Body of pancreas (tissue), 4 donors: ENCODE measurements around the gene BACH2. TPM values are rescaled to one million over a fixed set of nuclear protein-coding genes. Genes with fewer than 3 reads are reported as not detected.

ENCODE experiments used
- ATAC-seq: fragments of 150-250 bp; one replicate; pipeline ENCODE4 v1.9.1; 2016
- DNase-seq, 4 donors: peaks; one replicate each; pipeline ENCODE4 v3.0.0-alpha.2; 2019
- H3K27ac ChIP-seq, 4 donors: fragments of 200-600 bp; sonication (generic); 1 replicate in 3 of 4; 2 replicates in 1 of 4; pipeline versions ENCODE4 v1.5.1 to v1.6.1; 2016 to 2019; ENCODE audit warnings: mild to moderate bottlenecking in 1 of 4, mixed read lengths in 1 of 4, moderate library complexity in 1 of 4
- H3K27me3 ChIP-seq, 2 donors: fragments of 200-600 bp; sonication (generic); one replicate each; pipeline ENCODE4 v1.6.0; 2016; ENCODE audit warnings: mild to moderate bottlenecking in 1 of 2
- H3K36me3 ChIP-seq, 2 donors: fragments of 200-600 bp; sonication (generic); replicated peaks in 1 of 2; 2 replicates each; pipeline ENCODE4 v1.5.1; 2016; ENCODE audit warnings: low read depth in 2 of 2; ENCODE audit not compliant: insufficient read depth in 1 of 2
- H3K4me1 ChIP-seq: fragments of 200-600 bp; sonication (generic); one replicate; pipeline ENCODE4 v1.6.0; 2016
- H3K4me3 ChIP-seq, 2 donors: fragments of 200-600 bp; sonication (generic); 1 replicate in 1 of 2; 2 replicates in 1 of 2; pipeline ENCODE4 v1.5.1; 2016 to 2019
- H3K9me3 ChIP-seq, 3 donors: fragments of 200-600 bp; sonication (generic); 1 replicate in 2 of 3; 2 replicates in 1 of 3; pipeline ENCODE4 v1.5.1; 2016
- POLR2A ChIP-seq, 3 donors: fragments of 450-650 bp; IDR thresholded peaks; one replicate each; pipeline ENCODE4 v1.6.1; 2016; ENCODE audit warnings: antibody characterized with exemption in 3 of 3, mild to moderate bottlenecking in 2 of 3
- WGBS, 2 donors: methylation state at CpG; one replicate each; pipeline ENCODE4 v1.1.5; 2017; 5-methylcytosine and 5-hydroxymethylcytosine counted together
- intact Hi-C: fragments of 100-400 bp; cut with DNase I; formaldehyde crosslinking; loops from one replicate; pipeline ENCODE4 v1.15.1; 2023
- total RNA-seq, 2 donors: library from RNA; depleted of rRNA; stranded (reverse); fragments of >200 nt; gene quantifications; one replicate each; pipeline ENCODE4 v1.1.0, GENCODE V29; 2016
- TF ChIP-seq, protein P1 (sequence below), 7 experiments: fragments of 450-650 bp in 4 of 7; fragments of 200-600 bp in 3 of 7; sonication (generic) in 3 of 7; IDR thresholded peaks; one replicate each; pipeline ENCODE4 v1.5.1; 2016 to 2019; ENCODE audit warnings: antibody characterized with exemption in 7 of 7

BACH2 gene
- 1 to 10 TPM; 2.1 to 3.3 TPM for total RNA-seq

DNA sequence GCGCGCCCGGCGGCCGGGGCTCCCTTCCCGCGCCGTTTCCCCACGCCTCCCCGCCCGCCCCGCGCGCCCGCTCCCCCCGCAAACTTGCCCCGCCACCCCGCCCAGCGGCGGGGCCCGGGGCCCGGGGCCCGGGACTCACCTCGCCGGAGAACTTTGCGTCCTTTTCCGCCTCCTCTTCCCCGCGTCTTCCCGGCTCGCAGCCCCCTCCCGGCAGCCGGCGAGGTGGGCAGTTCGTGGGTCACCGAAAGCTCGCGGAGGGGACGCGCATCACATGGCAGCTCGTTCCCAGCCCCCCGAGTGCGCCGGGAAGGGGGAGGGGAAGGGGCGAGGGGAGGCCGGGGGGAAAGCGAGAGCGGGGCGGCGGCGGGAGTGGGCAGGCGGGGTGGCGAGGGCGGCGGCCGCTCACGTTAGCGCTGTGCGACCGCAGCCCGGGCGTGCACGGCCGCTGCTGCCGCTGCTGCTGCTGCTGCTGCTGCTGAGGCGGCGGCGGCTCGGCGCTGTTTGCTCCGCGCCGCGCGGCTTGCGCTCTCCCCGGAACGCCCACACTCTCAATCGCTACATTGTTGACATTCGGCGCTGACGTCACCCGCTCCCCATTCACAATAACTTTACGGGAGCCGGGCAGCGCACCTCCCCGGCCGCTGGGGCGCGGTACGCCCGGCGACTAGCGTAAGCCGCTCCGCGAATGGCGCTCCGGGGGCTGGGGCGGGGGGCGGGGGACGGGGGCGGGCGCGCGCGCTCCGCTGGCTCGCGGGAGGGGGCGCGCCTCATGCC, at the start of gene BACH2:
Gene BACH2, minus strand, starts transcription at position 503 of the 774 bp plus-strand sequence. CDS start 287,999 bp downstream, outside the sequence.
- intact Hi-C loops = no loop called here
- Histone ChIP-seq H3K27ac (peak within 1 kb of the TSS; percentile 74 to 90 (median 81)), H3K36me3 (no peaks in the 10 kb centered on the region), H3K27me3 (no peaks in the 10 kb centered on the region), H3K4me1 (peaks cover 15% of the 10 kb centered on the region), H3K9me3 (no peaks in the 10 kb centered on the region), H3K4me3 (peak within 1 kb of the TSS; percentile 59 to 68)
- TF ChIP-seq POLR2A (IDR thresholded peaks at IDR 0.05) = peak; percentile 61 to 87 (median 65)
- TF ChIP-seq, protein P1, sequence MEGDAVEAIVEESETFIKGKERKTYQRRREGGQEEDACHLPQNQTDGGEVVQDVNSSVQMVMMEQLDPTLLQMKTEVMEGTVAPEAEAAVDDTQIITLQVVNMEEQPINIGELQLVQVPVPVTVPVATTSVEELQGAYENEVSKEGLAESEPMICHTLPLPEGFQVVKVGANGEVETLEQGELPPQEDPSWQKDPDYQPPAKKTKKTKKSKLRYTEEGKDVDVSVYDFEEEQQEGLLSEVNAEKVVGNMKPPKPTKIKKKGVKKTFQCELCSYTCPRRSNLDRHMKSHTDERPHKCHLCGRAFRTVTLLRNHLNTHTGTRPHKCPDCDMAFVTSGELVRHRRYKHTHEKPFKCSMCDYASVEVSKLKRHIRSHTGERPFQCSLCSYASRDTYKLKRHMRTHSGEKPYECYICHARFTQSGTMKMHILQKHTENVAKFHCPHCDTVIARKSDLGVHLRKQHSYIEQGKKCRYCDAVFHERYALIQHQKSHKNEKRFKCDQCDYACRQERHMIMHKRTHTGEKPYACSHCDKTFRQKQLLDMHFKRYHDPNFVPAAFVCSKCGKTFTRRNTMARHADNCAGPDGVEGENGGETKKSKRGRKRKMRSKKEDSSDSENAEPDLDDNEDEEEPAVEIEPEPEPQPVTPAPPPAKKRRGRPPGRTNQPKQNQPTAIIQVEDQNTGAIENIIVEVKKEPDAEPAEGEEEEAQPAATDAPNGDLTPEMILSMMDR (IDR thresholded peaks at IDR 0.05) = peak in 5 of 7 experiments; percentile 20 to 61 (median 34)
- 0 to 1% methylated on average over 8 to 78 of the region's 112 CpGs for WGBS, 2 donors
- ATAC-seq (peak; percentile 91), DNase-seq (peak; percentile 94 to 98 (median 96))

DNA sequence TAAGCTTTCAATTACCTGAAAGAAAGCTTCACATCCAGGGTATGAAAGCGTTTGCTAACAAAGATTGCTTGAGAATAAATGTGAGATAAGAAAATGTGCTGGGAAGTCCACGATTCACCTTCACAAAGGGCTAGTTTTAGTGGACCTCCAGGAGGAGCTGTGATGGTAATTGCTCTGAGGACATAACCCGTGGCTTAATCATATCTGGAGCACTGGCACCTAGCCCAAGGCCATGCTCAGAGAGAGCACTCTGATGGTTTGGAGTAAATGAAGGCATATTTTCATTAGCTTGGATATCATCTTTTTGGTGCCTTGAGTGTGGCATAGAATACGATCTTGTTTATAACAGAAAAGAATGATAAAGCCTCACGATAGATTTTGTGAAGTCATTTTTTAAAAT, 46.9 kb upstream of the BACH2 start:
- intact Hi-C loops = no loop called here
- TF ChIP-seq, protein P1 (IDR thresholded peaks at IDR 0.05) = no peak
- no peak for TF ChIP-seq POLR2A (IDR thresholded peaks at IDR 0.05)
- H3K9me3 ChIP-seq = no peaks in the 10 kb centered on the region
- H3K4me3 ChIP-seq = no peak overlapping the region
- H3K4me1 ChIP-seq = no peaks in the 10 kb centered on the region
- no peak overlapping the region for H3K27ac ChIP-seq
- ATAC-seq (no peak), DNase-seq (peak in 1 of 4 donors; percentile 20)
- no peaks in the 10 kb centered on the region for H3K27me3 ChIP-seq
- H3K36me3 ChIP-seq = no peaks in the 10 kb centered on the region
- WGBS, 2 donors = 31 to 32% methylated on average over 5 of the region's 5 CpGs

DNA sequence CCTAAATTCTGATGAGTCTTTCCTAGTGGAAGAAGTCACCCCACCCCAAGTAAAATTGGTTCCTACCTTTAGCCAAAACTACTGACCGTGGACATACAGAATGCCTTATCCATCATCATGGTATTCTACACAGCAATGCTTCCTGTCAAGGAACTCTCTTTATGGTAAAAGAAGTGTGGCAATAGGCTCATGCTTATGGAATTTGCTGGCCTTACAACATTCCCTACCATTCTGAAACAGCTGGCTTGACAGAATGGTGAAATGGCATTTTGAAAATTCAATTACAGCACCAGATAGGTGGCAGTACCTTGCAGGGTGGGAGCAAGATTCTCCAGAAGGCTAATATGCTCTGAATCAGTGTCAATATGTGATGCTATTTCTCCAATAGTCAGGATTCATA, 41.8 kb upstream of the BACH2 start:
- WGBS, 2 donors = 72 to 91% methylated on average over 1 of the region's 1 CpG
- ATAC-seq (no peak), DNase-seq (no peak)
- Histone ChIP-seq H3K27ac (no peak overlapping the region), H3K4me3 (no peak overlapping the region), H3K36me3 (no peaks in the 10 kb centered on the region), H3K27me3 (no peaks in the 10 kb centered on the region), H3K9me3 (no peaks in the 10 kb centered on the region), H3K4me1 (no peaks in the 10 kb centered on the region)
- TF ChIP-seq POLR2A (IDR thresholded peaks at IDR 0.05) = no peak
- TF ChIP-seq, protein P1 (IDR thresholded peaks at IDR 0.05) = no peak
- intact Hi-C loops = no loop called here

DNA sequence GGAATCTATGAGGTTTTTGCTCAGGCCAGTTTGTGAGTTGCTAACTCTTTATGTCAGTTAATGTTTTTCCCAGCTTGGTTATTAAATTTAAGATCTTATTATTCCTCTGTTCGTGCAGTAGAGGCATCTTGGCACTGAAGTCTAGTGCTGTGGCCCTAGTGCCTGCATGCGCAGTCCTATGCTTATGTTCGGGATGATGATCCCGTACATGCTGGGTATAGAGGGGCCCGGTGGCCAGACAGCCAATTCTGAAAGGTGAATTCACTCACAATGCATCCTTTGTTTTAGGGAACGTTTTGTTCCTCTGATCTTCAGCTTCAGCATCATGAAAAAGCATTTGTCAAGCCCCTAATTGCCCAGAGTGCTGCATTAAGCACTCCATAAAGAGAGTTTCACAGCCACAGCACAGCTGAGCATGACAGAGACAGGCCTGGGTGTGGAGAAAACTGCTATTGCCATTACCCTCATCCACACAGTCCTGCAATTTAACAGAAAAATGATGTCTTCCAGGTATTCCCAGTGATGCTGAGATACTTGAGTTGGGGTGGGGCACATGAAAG, 39.8 kb upstream of the BACH2 start:
- no peak overlapping the region for H3K27ac ChIP-seq
- no peak overlapping the region for H3K4me3 ChIP-seq
- H3K36me3 ChIP-seq = no peaks in the 10 kb centered on the region
- intact Hi-C loops = no loop called here
- 37 to 43% methylated on average over 6 of the region's 6 CpGs for WGBS, 2 donors
- TF ChIP-seq, protein P1 (IDR thresholded peaks at IDR 0.05) = no peak
- TF ChIP-seq POLR2A (IDR thresholded peaks at IDR 0.05) = no peak
- DNase-seq (no peak), ATAC-seq (no peak)
- no peaks in the 10 kb centered on the region for H3K27me3 ChIP-seq
- no peaks in the 10 kb centered on the region for H3K4me1 ChIP-seq
- no peaks in the 10 kb centered on the region for H3K9me3 ChIP-seq
